Measurements from ENCODE around the gene GRAMD2B.

Gene GRAMD2B

GRCh38 chr5:126477294-126478117 is 54.3 kb downstream of the GRAMD2B start:
- DNase-seq (ENCODE audit: low read depth): no peak

GRCh38 chr5:126479810-126480209 is 56.6 kb downstream of the GRAMD2B start:
- DNase-seq (ENCODE audit: low read depth): no peak

DNA sequence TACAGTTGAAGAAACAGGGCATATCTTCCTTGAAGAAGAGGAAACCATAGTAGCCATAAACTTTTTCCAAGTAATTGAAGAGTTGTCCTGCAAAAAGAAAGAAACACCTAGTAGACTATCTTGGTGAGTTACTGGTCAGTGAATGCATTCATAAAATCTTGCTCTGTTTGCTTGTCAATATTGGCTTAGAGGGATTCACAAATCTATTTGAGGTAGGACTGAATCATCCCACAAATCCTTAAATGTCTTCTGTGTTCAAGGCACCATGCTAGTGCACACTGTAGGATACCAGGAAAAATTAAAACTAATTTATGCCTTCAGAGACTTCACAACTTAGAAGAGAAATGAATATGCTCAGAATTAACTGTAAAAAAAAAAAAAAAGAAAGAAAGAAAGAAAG is 57.6 kb downstream of the GRAMD2B start:
- no peak for DNase-seq (ENCODE audit: low read depth)

DNA sequence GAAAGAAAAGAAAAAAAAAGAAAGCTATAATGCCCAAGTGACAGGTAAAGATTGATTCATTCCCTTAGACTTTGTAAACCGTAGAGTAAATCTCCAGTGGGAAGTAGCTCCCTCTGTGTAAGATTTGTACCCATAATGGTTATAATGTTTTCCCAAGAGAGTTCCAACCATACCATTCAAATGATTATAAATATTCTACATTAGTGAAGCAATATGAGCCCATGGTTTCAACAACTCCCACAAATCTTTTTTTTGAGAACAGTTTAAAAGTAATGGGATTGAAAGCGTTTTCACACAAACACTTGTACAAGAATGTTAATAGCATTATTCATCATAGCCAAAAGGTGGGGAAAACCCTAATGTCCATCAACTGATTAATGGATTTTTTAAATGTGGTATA is 58.0 kb downstream of the GRAMD2B start:
- no peak for DNase-seq (ENCODE audit: low read depth)

- no peak for DNase-seq (ENCODE audit: low read depth)
These were observed 59.4 kb downstream of the GRAMD2B start for GRCh38 chr5:126482591-126482990.

DNA sequence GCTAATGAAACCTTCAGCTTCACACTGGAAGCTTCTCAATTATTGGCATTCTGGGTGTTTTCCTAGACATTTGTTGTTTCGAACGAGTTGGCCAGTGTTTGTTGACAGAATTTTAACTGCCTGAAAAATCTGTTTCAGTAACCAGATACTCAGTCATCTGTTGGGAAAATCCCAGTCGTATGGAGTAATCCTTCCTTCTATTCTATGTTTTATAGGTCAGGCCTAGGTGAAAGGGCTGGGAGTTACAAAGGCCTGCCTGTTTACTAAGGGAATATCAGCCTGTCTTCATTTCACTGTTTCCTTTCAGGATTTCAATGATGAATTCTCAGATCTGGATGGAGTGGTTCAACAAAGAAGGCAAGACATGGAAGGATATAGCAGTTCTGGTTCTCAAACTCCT is 59.9 kb downstream of the GRAMD2B start:
- no peak for DNase-seq (ENCODE audit: low read depth)

DNA sequence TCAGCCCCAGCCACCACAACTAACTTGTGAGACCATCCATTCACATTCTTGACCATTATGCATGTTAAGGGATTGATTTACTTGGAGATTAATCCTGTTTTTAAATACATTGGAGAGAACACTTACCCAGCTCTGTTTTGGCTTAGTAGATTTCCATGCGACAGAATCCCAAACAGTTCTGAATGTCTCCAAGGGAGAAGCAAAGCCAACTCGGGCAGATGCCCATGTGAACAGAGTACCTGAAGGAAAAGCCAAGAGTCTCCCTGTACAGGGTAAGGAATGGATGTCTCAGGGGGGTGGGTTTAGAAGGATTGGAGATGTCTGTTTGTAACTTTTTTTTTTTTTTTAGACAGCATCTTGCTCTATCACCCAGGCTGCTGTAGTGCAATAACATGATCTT is 61.0 kb downstream of the GRAMD2B start:
- DNase-seq (ENCODE audit: low read depth): no peak

- DNase-seq (ENCODE audit: low read depth): no peak
These were observed 63.1 kb downstream of the GRAMD2B start for GRCh38 chr5:126486332-126486731.

GRCh38 chr5:126487596-126487995 is 64.4 kb downstream of the GRAMD2B start:
- no peak for DNase-seq (ENCODE audit: low read depth)

DNA sequence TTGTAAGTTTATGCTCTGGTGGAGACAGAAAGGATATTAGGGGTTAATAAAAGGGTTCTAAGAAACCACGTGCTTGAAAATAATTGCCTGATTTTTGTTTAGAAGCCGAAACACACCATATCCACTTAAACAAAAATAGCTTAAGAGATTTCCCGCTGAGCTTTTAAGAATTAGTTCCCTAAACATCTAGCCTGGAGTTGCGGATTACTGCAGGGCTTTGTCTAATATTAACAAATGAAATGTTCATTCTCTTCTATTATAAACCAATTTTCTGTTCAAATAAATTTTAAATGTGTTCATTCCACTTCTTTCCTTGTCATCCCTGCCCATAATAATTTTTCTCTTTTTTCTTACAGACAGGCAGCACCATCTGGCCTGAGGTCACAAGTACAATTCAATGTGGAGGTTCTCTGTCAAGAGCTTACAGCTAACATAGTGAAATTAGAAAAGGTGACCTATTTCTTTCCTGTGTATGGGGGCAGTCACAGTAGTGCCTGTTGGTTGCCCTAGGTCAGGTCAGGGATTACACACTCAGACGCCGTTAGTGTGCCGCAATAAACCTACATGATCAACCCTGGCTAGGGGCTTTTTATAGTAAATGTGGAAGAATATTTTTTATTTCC is 65.3 kb downstream of the GRAMD2B start:
- DNase-seq (ENCODE audit: low read depth): no peak

DNA sequence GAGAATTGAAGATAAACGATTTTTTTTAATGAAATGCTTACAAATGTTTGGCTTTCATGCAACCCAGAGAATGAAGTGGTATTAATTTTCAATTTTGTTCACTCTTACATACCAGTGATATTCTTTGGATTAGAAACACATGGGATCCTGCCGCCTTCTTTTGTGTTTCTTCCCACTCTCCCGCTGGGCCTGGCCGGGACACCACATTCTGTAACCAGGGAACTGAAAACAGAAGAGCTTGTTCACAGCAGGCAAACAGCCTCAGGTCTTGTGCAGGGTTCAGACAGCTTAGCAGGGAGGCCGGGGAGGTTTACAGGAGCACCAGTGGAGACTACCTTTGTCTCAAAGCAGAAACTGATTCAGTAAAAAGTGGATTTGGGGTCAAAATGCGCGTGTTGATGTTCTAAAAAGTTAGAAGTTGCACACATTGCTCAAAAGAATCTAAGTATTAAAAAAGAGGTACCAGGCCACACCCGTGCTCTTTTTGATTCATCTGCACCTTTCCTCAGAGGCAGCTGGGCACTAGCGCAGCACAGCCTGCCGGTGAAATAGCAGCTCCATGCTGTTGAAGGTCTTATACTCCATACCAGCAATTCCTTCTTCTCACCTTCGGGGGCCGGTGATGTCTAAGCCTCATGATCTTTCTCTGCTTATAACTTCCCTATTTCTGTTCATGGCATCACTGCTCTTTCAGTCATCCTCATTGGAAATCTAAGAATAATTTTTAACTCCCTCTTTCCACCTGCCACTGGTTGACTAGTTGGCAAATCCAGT is 67.1 kb downstream of the GRAMD2B start:
- no peak for DNase-seq (ENCODE audit: low read depth)

- DNase-seq (ENCODE audit: low read depth): no peak
These were observed 69.7 kb downstream of the GRAMD2B start for GRCh38 chr5:126492939-126493338.

DNA sequence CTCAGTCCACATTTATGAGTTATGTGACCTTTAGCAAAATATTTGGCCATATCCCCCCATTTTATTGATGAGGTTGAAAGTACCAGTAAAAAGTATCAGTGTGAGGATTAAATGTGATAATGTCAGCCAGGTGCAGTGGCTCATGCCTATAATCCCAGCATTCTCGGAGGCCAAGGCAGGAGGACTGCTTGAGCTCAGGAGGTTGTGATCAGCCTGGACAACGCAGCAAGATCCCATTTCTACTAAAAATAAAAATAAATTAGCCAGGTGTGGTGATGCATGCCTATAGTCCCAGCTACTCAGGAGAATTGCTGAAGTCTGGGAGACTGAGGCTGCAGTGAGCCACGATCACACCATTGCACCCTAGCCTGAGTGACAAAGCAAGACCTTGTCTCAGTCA is 71.2 kb downstream of the GRAMD2B start:
- no peak for DNase-seq (ENCODE audit: low read depth)

GRCh38 chr5:126497506-126497905 is 74.3 kb downstream of the GRAMD2B start:
- DNase-seq (ENCODE audit: low read depth): no peak

GRCh38 chr5:126499278-126499677 is 76.1 kb downstream of the GRAMD2B start:
- DNase-seq (ENCODE audit: low read depth): no peak

DNA sequence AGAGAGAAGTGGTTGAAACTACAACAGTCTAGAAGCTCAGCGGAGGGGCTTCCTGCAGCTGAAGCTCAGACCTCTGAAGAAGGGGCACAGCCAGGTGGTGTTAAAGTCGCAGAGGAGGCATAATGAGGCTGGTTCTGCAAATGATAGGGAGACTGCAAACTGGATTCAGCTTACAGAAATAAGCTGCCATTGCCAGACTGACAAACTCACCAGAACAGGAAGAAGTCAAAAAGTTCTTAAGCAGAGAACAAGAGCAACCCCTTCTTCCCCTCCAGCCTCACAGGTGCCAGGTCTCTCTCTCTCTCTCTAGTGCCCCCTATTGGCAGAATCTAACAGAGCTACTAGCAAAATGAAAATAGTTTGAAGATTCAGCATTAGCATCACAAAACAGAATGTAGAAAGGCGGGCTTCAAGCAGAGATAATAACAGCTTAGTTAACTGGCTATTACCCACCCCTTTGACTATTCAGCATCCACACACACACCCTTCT is 76.7 kb downstream of the GRAMD2B start:
- no peak for DNase-seq (ENCODE audit: low read depth)

GRCh38 chr5:126501448-126501847 is 78.2 kb downstream of the GRAMD2B start:
- DNase-seq (ENCODE audit: low read depth): no peak

DNA sequence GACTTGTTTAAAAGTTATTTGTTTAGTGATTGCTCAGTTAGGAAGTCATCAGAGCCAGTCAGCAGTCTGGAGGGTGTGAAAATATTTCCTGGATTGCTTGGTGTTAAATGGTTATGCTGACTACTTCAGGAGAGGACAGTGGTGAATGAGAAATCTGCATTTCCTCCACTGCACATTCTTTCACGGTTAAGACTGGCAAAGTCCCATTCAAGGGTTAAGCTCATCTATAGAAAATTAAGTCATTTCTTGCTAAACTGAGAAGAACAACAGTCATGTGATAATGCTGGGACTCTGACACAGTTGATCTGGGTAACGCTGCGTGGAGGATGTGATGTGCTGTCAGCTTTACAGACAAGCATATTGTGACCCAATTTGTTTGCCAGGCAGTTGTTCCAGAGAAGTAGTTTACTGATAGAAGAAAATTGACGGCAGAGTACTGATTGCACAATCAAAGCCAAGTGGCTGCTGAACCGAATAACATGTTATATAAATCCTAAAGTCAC is 80.4 kb downstream of the GRAMD2B start:
- no peak for DNase-seq (ENCODE audit: low read depth)

DNA sequence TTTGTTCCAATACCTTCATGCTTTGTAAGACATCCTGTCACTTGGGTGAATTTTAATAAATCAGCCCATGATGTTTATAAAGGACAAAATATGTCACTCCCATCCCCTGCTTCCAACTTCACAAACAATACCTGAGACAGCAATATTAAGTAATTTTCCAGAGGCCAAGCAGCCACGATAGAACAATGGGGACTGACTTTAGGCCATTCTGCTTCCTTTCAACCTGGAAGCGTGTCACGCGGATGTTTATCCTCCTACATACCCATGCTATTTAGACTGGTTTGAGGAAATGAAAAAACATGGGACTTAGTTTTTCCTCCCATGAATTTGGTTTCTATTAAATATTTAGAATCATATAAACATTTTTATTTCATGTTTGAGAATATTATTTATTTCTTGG is 82.9 kb downstream of the GRAMD2B start:
- DNase-seq (ENCODE audit: low read depth): no peak

DNA sequence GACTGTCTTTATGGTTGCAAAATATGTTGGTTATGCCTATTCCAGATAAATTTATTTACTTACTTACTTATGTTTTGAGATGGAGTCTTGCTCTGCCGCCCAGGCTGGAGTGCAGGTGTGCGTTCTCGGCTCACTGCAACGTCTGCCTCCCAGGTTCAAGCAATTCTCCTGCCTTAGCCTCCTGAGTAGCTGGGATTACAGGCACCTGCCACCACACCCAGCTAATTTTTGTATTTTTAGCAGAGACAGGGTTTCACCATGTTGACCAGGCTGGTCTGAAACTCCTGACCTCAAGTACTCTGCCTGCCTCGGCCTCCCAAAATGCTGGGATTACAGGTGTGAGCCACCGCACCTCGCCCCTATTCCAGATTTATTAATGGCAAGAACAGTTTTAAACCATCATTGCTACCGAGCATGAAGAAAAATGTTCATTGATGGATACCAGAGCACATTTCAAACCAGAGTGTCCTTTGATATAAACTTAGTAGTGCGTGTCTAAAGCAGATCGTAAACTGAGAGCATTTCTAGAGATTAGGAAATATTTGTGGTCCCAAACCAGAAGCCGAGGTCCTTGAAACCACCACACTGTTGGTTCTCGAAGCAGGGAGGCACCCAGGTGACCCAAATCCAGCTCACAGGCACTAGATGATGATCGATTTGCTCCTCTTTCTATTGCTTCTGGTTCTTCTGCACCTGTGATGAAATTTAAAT is 85.2 kb downstream of the GRAMD2B start:
- no peak for DNase-seq (ENCODE audit: low read depth)

DNA sequence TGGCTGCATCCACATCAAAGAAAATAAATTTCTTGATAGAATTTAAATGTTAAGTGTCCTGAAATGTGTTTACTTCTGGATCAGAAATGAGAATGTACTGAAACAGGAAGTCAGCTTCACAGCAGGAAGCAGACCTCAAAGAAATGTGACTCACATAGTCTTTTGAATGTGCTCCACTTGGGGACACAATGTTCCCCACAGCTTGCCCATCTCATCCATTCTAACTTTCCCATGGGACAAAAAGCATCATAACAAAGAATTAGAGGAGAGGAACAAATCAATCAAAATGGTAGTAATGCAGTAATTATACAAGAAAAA is 85.7 kb downstream of the GRAMD2B start:
- DNase-seq (ENCODE audit: low read depth): no peak

DNA sequence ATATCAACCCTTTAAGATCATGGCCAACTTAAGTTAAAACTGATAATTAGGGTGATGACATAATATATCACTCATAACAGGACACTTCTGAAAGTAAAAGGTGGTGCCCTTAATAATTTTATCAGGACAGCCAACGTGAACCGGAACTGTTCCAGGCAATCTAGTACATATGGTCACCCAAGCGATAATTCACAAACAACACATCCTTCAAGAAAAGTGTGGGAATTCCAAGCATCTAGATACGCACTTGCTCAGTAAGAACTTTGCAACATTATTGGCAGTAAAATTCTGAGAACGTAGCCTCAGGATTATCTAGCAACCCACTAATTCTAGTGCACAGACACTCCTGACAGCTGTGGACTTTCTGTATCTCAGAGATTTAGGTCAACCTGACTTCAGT is 86.1 kb downstream of the GRAMD2B start:
- no peak for DNase-seq (ENCODE audit: low read depth)

All from HS-27A (cell line).